ENCODE data around the gene PDGFA.

PDGFA gene

DNA sequence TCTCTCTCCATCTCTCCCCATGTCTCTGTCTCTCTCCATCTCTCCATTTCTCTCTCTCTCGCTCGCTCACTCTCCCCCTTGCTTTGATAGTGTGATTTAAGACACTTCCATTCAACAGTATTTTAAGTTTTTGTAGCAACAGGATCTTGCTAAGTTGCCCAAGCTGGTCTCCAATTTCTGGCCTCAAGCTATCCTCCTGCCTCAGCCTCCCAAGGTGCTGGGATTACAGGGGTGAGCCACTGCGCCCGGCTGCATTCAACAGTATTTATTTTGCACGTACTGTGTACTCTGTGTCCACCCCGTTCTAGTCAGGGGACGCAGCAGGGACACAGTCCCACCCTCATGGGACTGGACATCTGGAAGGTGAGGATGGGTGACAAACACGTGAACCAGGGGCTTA lies 14.4 kb upstream of the PDGFA start:
- H3K4me3 ChIP-seq (ENCODE audit: low read depth, low read length) = no peak overlapping the region
- no peak for DNase-seq (ENCODE audit: low read depth)
- in situ Hi-C loops (cut with HindIII; ENCODE audit: low sequenced_read_pairs) = no loop called here
- TF ChIP-seq CTCF (IDR thresholded peaks at IDR 0.05; ENCODE audit: low read depth, low read length, missing control alignments) = no peak

GRCh38 chr7:533266-533665 lies 13.6 kb upstream of the PDGFA start:
- no peak for TF ChIP-seq CTCF (IDR thresholded peaks at IDR 0.05; ENCODE audit: low read depth, low read length, missing control alignments)
- H3K4me3 ChIP-seq (ENCODE audit: low read depth, low read length) = no peak overlapping the region
- DNase-seq (ENCODE audit: low read depth) = no peak
- in situ Hi-C loops (cut with HindIII; ENCODE audit: low sequenced_read_pairs) = no loop called here

DNA sequence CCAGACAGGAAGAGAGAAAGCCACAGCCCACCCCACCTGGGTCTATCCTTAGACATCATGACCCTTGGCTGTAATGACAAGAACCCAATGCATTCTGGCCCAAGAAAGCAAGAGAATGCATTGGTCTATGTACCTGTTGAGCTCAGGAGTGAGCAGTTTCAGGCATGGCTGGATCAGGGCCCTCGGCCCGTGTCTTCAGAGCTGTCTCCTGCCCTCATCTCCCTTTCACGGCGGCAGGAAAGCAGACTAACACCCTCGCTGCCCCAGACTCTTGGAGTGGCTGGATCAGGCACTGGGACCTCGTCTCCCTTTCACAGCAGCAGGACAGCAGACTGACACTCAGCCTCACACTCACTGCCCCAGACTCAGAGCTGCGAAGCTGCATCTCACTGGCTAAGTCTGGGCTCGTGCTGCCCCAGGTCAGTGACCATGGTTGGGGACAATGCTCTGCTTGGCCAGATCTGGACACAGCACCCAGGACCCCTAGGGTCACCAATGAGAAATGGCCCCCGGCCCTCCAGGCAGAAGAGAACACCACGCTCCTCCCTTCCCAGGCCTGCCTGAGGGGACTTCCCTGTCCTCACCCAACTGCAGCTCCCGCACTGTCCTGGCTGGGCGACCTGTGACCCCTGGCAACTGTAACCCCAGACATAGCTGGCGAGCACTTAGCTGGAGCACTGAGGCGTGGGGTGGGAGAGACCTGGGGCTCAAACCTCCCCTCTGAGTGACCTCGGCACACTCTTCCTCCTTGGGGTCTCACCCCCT lies 12.9 kb upstream of the PDGFA start:
- in situ Hi-C loops (cut with HindIII; ENCODE audit: low sequenced_read_pairs) = no loop called here
- no peak for DNase-seq (ENCODE audit: low read depth)
- TF ChIP-seq CTCF (IDR thresholded peaks at IDR 0.05; ENCODE audit: low read depth, low read length, missing control alignments) = no peak

DNA sequence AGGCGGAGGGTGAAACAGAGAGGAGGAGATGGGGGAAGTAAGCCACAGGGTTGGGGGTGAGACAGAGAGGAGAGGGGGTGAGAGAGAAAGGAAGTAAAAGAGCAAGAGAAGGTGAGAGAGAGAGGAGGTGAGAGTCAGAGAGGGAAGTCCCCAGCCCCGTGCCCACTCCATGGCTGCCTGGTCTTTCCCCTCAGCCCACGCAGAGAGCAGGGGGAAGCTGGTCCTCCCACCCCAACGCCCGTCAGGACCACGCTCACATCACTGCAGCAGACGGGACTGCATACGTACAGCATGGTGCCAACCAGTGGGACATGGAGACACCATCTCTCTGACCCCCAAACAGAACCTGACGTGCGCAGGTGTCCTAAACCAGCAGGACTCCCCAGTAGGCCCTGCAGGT lies 12.1 kb upstream of the PDGFA start:
- TF ChIP-seq CTCF (IDR thresholded peaks at IDR 0.05; ENCODE audit: low read depth, low read length, missing control alignments) = no peak
- in situ Hi-C loops (cut with HindIII; ENCODE audit: low sequenced_read_pairs) = no loop called here
- no peak for DNase-seq (ENCODE audit: low read depth)
- no peak overlapping the region for H3K4me3 ChIP-seq (ENCODE audit: low read depth, low read length)

More for the DNA sequence above, 12.9 kb upstream of the PDGFA start:
- H3K4me3 ChIP-seq (ENCODE audit: low read depth, low read length) = no peak overlapping the region

GRCh38 chr7:528451-528850 lies 8.8 kb upstream of the PDGFA start:
- TF ChIP-seq CTCF (IDR thresholded peaks at IDR 0.05; ENCODE audit: low read depth, low read length, missing control alignments) = no peak
- H3K4me3 ChIP-seq (ENCODE audit: low read depth, low read length) = no peak overlapping the region
- DNase-seq (ENCODE audit: low read depth) = no peak
- in situ Hi-C loops (cut with HindIII; ENCODE audit: low sequenced_read_pairs) = no loop called here

DNA sequence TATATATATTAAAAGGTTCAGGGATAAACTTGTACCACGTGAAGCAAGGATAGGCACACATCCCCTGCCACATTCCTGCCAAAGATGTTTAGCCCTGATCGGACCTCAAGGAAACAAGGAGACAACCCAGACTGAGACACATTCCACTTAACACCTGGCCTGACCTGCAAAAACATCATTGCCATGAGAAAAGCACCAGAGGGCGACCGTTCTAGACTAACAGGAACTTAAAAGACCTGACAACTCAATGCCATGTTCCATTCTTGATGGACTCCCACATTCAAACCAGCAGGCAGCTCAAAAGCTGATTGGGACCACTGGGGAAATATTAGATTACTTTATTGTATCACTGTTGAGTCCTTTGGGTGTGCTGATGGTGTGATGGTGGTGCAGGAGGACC lies 8.1 kb upstream of the PDGFA start:
- no peak for DNase-seq (ENCODE audit: low read depth)
- in situ Hi-C loops (cut with HindIII; ENCODE audit: low sequenced_read_pairs) = no loop called here
- H3K4me3 ChIP-seq (ENCODE audit: low read depth, low read length) = no peak overlapping the region
- TF ChIP-seq CTCF (IDR thresholded peaks at IDR 0.05; ENCODE audit: low read depth, low read length, missing control alignments) = no peak
